ENCODE measurements around the gene PDCL2. TPM values are rescaled to one million over a fixed set of nuclear protein-coding genes. Genes with fewer than 3 reads are reported as not detected.

Gene PDCL2
- polyA plus RNA-seq, 1 donor from 2014 or later = not detected

DNA sequence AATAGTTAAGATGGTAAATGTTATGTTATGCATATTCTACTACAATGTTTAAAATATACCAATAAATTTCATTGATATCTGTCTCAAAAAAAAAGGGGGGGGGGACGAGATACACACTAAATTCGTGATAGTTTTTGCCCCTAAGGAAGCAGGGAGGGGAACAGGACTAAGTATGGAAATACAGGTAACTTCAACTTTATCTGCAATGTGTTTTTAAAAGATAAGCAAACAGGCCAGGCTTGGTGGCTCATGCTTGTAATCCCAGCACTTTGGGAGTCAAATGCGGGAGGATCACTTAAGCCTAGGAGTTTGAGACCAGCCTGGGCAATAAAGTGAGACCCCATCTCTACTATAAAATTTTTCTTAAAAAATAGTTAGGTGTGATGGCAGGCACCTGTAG, 31.9 kb downstream of the PDCL2 start:
- no peaks in the 10 kb centered on the region for H4K20me1 ChIP-seq (ENCODE audit: insufficient read depth)

DNA sequence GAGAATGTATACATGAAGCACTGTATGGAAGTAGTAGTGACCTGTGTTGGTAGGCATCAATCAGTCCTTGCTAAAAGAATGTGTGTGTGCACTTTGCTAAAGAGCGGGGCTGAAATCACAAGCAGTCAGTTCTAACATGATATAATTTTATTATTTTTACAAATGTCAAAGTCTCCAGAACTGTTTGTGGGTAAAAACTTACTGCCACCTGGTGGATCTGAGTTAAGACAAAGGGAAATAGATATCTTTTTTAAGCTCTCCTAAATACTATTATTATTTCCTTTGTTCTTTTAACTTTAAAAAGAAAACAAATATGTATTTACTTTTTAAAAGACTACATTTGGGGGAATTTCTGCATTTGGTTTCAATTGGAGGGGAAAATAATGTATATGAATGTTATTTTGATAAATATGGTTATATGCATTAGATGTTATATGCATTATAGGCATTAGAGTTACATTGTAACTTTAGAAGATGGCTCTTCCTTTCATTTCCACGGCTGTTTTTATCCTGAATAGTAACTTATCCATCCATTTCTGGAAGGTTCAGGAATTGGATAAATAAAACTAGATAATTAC, 37.5 kb downstream of the PDCL2 start:
- no peaks in the 10 kb centered on the region for H3K9me3 ChIP-seq (ENCODE audit: low read length)
- H2AFZ ChIP-seq (ENCODE audit: low read depth, low read length) = no peak overlapping the region
- no peaks in the 10 kb centered on the region for H3F3A ChIP-seq (ENCODE audit: insufficient read depth, low read length, poor library complexity, severe bottlenecking)
- H4K20me1 ChIP-seq (ENCODE audit: insufficient read depth) = no peaks in the 10 kb centered on the region
- H3K79me2 ChIP-seq (replicated peaks; ENCODE audit: insufficient read depth, low read length) = no peaks in the 10 kb centered on the region
- no peaks in the 10 kb centered on the region for H3K27me3 ChIP-seq (ENCODE audit: insufficient read depth, low read depth, low read length)
- no peaks in the 10 kb centered on the region for H3K36me3 ChIP-seq (ENCODE audit: insufficient read depth, low read length)
- no peak overlapping the region for H3K4me3 ChIP-seq (ENCODE audit: low read length)
- no peak overlapping the region for H3K9ac ChIP-seq (ENCODE audit: low read length)
- no peak overlapping the region for H3K4me2 ChIP-seq (ENCODE audit: low read length)
- no peaks in the 10 kb centered on the region for H3K9me2 ChIP-seq (ENCODE audit: insufficient read depth, low read length)
- no peak overlapping the region for H3K27ac ChIP-seq (ENCODE audit: low read length)
- TF ChIP-seq TAF1 (IDR thresholded peaks at IDR 0.05; ENCODE audit: low read depth) (no peak), RAD21 (conservative IDR thresholded peaks at IDR 0.05) (peak; percentile 54), CTCF (IDR thresholded peaks at IDR 0.05; ENCODE audit: poor library complexity, severe bottlenecking) (peak; percentile 48), SMC3 (conservative IDR thresholded peaks at IDR 0.05; ENCODE audit: poor library complexity) (peak; percentile 58), EZH2 (IDR thresholded peaks at IDR 0.05; ENCODE audit: borderline replicate concordance, insufficient read depth, low read length, poor library complexity, severe bottlenecking) (no peak), REST (IDR thresholded peaks at IDR 0.05; ENCODE audit: borderline replicate concordance) (no peak)

More for the DNA sequence above, 31.9 kb downstream of the PDCL2 start:
- no peak overlapping the region for H3K9ac ChIP-seq (ENCODE audit: low read length)
- H3F3A ChIP-seq (ENCODE audit: insufficient read depth, low read length, poor library complexity, severe bottlenecking) = no peaks in the 10 kb centered on the region
- no peaks in the 10 kb centered on the region for H3K36me3 ChIP-seq (ENCODE audit: insufficient read depth, low read length)
- no peak overlapping the region for H3K27ac ChIP-seq (ENCODE audit: low read length)
- no peaks in the 10 kb centered on the region for H3K27me3 ChIP-seq (ENCODE audit: insufficient read depth, low read depth, low read length)
- no peaks in the 10 kb centered on the region for H3K79me2 ChIP-seq (replicated peaks; ENCODE audit: insufficient read depth, low read length)
- no peak overlapping the region for H3K4me3 ChIP-seq (ENCODE audit: low read length)
- no peaks in the 10 kb centered on the region for H3K9me3 ChIP-seq (ENCODE audit: low read length)
- no peak overlapping the region for H2AFZ ChIP-seq (ENCODE audit: low read depth, low read length)
- TF ChIP-seq POLR2AphosphoS5 (IDR thresholded peaks at IDR 0.05) (no peak), EP300 (conservative IDR thresholded peaks at IDR 0.05; ENCODE audit: poor library complexity, severe bottlenecking) (no peak), CTCF (IDR thresholded peaks at IDR 0.05; ENCODE audit: poor library complexity, severe bottlenecking) (no peak), REST (IDR thresholded peaks at IDR 0.05; ENCODE audit: borderline replicate concordance) (no peak), TAF1 (IDR thresholded peaks at IDR 0.05; ENCODE audit: low read depth) (no peak), MXI1 (conservative IDR thresholded peaks at IDR 0.05; ENCODE audit: poor library complexity, severe bottlenecking) (no peak), SMC3 (conservative IDR thresholded peaks at IDR 0.05; ENCODE audit: poor library complexity) (no peak), EZH2 (IDR thresholded peaks at IDR 0.05; ENCODE audit: borderline replicate concordance, insufficient read depth, low read length, poor library complexity, severe bottlenecking) (no peak)
- no peaks in the 10 kb centered on the region for H3K9me2 ChIP-seq (ENCODE audit: insufficient read depth, low read length)
- H3K4me2 ChIP-seq (ENCODE audit: low read length) = no peak overlapping the region

Data from neural cell (in vitro differentiated cells).